Progenitor cell of endocrine pancreas (in vitro differentiated cells): Measurements from ENCODE around the gene ADAMTS2. TPM values are rescaled to one million over a fixed set of nuclear protein-coding genes. Genes with fewer than 3 reads are reported as not detected.
"Not testable (repeated sequence)": the region's sequence is repeated elsewhere in the genome, so short reads cannot be mapped to it uniquely, and the experiment has no call there.

Experiments used
- DNase-seq: peaks from one replicate; pipeline ENCODE4 v3.0.0; 2021; ENCODE audit warnings: low spot score; ENCODE audit not compliant: unreplicated experiment
- H3K27ac Mint-ChIP-seq: 2 replicates; pipeline ENCODE4 v1.8.0; 2021; ENCODE audit warnings: mild to moderate bottlenecking, moderate library complexity, mixed read lengths
- H3K27me3 Mint-ChIP-seq: 2 replicates; pipeline ENCODE4 v1.8.0; 2021; ENCODE audit warnings: mixed read lengths
- H3K36me3 Mint-ChIP-seq: 2 replicates; pipeline ENCODE4 v1.8.0; 2022; ENCODE audit warnings: mixed read lengths; ENCODE audit not compliant: insufficient read depth
- H3K4me1 Mint-ChIP-seq: 2 replicates; pipeline ENCODE4 v1.8.0; 2021; ENCODE audit warnings: low read depth, mixed read lengths
- H3K4me3 Mint-ChIP-seq: 2 replicates; pipeline ENCODE4 v1.8.0; 2021; ENCODE audit warnings: low read depth, mild to moderate bottlenecking, moderate library complexity, mixed read lengths
- H3K9me3 Mint-ChIP-seq: 2 replicates; pipeline ENCODE4 v1.8.0; 2021; ENCODE audit warnings: low read depth, mixed read lengths
- CTCF ChIP-seq: fragments of 200-600 bp; sonication (generic); IDR thresholded peaks from one replicate; pipeline ENCODE4 v1.5.0; 2021; ENCODE audit warnings: antibody characterized with exemption, mild to moderate bottlenecking; ENCODE audit not compliant: unreplicated experiment
- total RNA-seq: library from RNA; stranded (reverse); gene quantifications from 2 replicates; pipeline ENCODE4 v1.2.1, GENCODE V29; 2021

Gene ADAMTS2
- total RNA-seq, 1 donor from 2014 or later: 2.5 TPM

- no peak overlapping the region for H3K27ac Mint-ChIP-seq
- no peak for TF ChIP-seq CTCF
- no peaks in the 10 kb centered on the region for H3K36me3 Mint-ChIP-seq
- H3K9me3 Mint-ChIP-seq: no peaks in the 10 kb centered on the region
- no peak for DNase-seq
- H3K4me1 Mint-ChIP-seq: no peaks in the 10 kb centered on the region
- H3K27me3 Mint-ChIP-seq: peaks cover 37% of the 10 kb centered on the region
- no peak overlapping the region for H3K4me3 Mint-ChIP-seq
Measured at GRCh38 chr5:179326122-179326927, 18.9 kb downstream of the ADAMTS2 start.

GRCh38 chr5:179325296-179326031 is 19.8 kb downstream of the ADAMTS2 start:
- no peak for TF ChIP-seq CTCF
- Mint-ChIP-seq H3K27me3 (peaks cover 38% of the 10 kb centered on the region), H3K27ac (no peak overlapping the region), H3K4me1 (no peaks in the 10 kb centered on the region), H3K4me3 (no peak overlapping the region), H3K36me3 (no peaks in the 10 kb centered on the region), H3K9me3 (no peaks in the 10 kb centered on the region)
- DNase-seq: no peak

- Mint-ChIP-seq H3K9me3 (no peaks in the 10 kb centered on the region), H3K4me3 (no peak overlapping the region), H3K4me1 (peaks cover 2% of the 10 kb centered on the region), H3K27me3 (peaks cover 36% of the 10 kb centered on the region), H3K27ac (no peak overlapping the region), H3K36me3 (no peaks in the 10 kb centered on the region)
- DNase-seq: no peak
- TF ChIP-seq CTCF: no peak
Measured at GRCh38 chr5:179324760-179325295, 20.4 kb downstream of the ADAMTS2 start.

GRCh38 chr5:179324316-179324715 is 20.9 kb downstream of the ADAMTS2 start:
- peaks cover 33% of the 10 kb centered on the region for H3K27me3 Mint-ChIP-seq
- H3K9me3 Mint-ChIP-seq, H3K4me1 Mint-ChIP-seq, H3K36me3 Mint-ChIP-seq, H3K4me3 Mint-ChIP-seq, H3K27ac Mint-ChIP-seq, DNase-seq: not testable (repeated sequence)

- Mint-ChIP-seq H3K36me3 (no peaks in the 10 kb centered on the region), H3K27me3 (peaks cover 30% of the 10 kb centered on the region), H3K9me3 (no peaks in the 10 kb centered on the region), H3K4me3 (no peak overlapping the region), H3K27ac (no peak overlapping the region), H3K4me1 (peaks cover 7% of the 10 kb centered on the region)
- TF ChIP-seq CTCF: no peak
- DNase-seq: no peak
Measured at GRCh38 chr5:179323026-179323870, 22.0 kb downstream of the ADAMTS2 start.
